Measurements from ENCODE around the gene BMP7. TPM values are rescaled to one million over a fixed set of nuclear protein-coding genes. Genes with fewer than 3 reads are reported as not detected.
"Not testable (repeated sequence)": the region's sequence is repeated elsewhere in the genome, so short reads cannot be mapped to it uniquely, and the experiment has no call there.

BMP7 gene
- total RNA-seq, 4 donors from 2014 or later = under 0.01 to 13.3 (median 0.36) TPM

DNA sequence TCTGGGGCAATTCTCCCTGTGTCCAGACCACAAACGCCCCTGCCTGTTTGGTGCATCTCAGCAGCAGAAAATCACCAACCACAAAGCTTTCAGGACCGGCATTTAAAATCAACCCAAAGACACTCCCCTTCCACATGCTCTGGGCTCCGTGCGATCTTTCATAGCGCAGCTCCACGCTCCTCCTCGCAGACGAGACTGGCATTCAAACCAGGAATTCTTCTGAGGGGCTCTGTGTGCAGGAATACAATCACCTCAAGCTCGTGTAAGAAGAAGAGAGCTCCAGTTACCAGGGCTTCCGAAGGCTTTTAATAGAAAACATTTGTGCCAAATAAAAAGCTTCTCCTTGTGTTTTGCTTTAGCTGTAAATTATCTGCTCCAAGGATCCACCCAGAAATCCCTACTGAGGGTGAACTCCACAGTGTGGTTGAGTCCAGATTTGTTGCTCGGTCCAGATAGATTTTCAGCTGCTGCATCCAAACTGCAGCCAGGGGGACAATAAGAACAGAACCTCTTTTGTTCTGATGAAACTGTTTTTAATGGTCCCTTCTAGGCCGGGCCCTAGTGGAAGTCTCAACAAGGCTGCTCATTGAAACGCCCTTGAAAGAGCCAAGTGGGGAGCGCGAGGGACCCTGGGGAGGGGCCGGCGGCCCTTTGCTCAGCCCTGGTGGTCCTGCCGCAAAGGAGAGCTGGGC is 16.4 kb upstream of the BMP7 start:
- H3K36me3 ChIP-seq = no peaks in the 10 kb centered on the region
- H3K9me3 ChIP-seq = no peaks in the 10 kb centered on the region
- no peak overlapping the region for H3K27ac ChIP-seq
- H3K27me3 ChIP-seq = no peaks in the 10 kb centered on the region
- no peak overlapping the region for H3K4me3 ChIP-seq
- TF ChIP-seq, protein P1, sequence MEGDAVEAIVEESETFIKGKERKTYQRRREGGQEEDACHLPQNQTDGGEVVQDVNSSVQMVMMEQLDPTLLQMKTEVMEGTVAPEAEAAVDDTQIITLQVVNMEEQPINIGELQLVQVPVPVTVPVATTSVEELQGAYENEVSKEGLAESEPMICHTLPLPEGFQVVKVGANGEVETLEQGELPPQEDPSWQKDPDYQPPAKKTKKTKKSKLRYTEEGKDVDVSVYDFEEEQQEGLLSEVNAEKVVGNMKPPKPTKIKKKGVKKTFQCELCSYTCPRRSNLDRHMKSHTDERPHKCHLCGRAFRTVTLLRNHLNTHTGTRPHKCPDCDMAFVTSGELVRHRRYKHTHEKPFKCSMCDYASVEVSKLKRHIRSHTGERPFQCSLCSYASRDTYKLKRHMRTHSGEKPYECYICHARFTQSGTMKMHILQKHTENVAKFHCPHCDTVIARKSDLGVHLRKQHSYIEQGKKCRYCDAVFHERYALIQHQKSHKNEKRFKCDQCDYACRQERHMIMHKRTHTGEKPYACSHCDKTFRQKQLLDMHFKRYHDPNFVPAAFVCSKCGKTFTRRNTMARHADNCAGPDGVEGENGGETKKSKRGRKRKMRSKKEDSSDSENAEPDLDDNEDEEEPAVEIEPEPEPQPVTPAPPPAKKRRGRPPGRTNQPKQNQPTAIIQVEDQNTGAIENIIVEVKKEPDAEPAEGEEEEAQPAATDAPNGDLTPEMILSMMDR (IDR thresholded peaks at IDR 0.05) = no peak
- TF ChIP-seq POLR2A (IDR thresholded peaks at IDR 0.05) = no peak
- H3K4me1 ChIP-seq = no peaks in the 10 kb centered on the region
- DNase-seq = no peak
- intact Hi-C loops (cut with DNase I; ENCODE audit: low total_unique reads) = no loop called here

DNA sequence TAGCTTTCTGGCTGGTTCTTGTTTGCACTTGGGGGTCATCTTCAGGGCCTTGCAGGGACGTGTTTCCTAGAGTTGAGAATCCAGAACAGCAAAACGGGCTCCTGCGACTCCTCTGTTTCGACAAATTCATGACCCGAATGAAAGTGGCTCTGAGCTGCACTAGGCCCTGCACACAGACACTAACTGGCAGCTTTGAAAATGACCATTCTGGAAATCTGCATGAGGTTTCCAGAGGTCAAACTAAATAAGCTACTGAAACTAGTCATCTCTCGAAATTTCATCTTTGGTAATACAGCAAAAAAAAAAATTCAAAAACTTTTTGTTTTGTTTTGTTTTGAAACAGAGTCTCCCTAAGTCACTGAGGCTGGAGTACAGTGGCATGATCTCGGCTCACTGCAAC is 15.5 kb upstream of the BMP7 start:
- no peak for DNase-seq
- Histone ChIP-seq H3K4me3 (no peak overlapping the region), H3K27ac (no peak overlapping the region), H3K36me3 (no peaks in the 10 kb centered on the region), H3K9me3 (no peaks in the 10 kb centered on the region), H3K4me1 (no peaks in the 10 kb centered on the region), H3K27me3 (no peaks in the 10 kb centered on the region)
- intact Hi-C loops (cut with DNase I; ENCODE audit: low total_unique reads) = no loop called here
- TF ChIP-seq, protein P1 (IDR thresholded peaks at IDR 0.05) = no peak
- no peak for TF ChIP-seq POLR2A (IDR thresholded peaks at IDR 0.05)

DNA sequence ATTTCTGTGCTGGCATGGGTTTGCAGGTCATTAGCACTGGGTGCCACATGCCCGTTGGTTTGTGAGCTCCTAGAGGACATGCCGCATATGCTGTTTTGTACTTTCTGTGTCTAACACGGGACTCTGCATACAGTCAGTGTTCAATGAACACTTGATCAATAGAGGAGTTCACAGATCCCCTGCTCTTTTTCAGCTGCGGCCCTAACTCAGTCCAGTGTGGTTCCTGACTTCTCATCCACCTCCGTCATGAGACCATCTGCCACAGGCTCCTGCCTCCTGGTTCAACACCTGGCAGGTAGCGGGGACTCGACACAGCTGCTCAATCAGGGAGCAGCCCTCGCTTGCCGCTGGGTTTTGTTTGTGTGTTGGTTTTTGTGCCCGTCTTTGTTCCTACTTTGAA is 13.8 kb upstream of the BMP7 start:
- DNase-seq = no peak
- H3K4me3 ChIP-seq = no peak overlapping the region

DNA sequence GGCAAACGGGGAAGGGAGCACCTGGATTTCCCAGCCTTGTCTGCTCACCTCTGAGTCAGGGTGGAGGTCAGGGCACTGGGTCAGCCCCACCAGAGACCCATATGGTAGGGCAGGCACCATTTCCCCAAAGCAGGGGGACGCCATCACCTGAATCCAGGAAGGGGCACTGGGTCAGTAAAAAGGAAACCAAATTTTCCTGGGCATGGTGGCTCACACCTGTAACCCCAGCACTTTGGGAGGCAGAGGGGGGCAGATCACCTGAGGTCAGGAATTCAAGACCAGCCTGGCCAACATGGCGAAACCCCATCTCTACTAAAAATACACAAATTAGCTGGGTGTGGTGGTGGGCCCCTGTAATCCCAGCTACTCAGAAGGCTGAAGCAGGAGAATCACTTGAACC is 13.1 kb upstream of the BMP7 start:
- intact Hi-C loops (cut with DNase I; ENCODE audit: low total_unique reads); H3K27ac ChIP-seq; H3K36me3 ChIP-seq; H3K27me3 ChIP-seq; H3K4me3 ChIP-seq; DNase-seq; H3K4me1 ChIP-seq; H3K9me3 ChIP-seq: not testable (repeated sequence)

More for the DNA sequence above, 13.8 kb upstream of the BMP7 start:
- no peaks in the 10 kb centered on the region for H3K4me1 ChIP-seq
- no peak overlapping the region for H3K27ac ChIP-seq
- no peaks in the 10 kb centered on the region for H3K36me3 ChIP-seq
- H3K27me3 ChIP-seq = no peaks in the 10 kb centered on the region
- H3K9me3 ChIP-seq = no peaks in the 10 kb centered on the region
- intact Hi-C loops (cut with DNase I; ENCODE audit: low total_unique reads) = no loop called here
- no peak for TF ChIP-seq POLR2A (IDR thresholded peaks at IDR 0.05)
- TF ChIP-seq, protein P1 (IDR thresholded peaks at IDR 0.05) = no peak

DNA sequence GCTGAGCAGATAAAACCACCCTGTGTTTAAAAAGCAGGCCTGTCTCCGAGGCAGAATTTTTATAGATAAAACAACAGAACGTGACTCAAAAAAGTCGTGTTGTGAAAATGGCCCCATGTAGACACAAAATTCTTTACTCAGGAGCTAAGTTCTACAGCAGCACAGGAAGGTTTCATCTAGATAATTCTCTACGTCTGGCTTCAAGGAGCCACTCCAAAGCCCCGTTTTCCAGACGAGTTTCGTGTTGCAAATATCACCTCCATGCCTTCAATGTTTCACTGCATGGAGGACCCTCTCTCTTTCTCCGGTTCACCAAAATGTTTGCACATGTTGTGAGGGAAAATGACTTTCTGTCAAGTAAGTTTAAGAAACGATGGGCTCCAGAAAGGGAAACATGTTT is 12.0 kb upstream of the BMP7 start:
- Histone ChIP-seq H3K4me3 (no peak overlapping the region), H3K36me3 (no peaks in the 10 kb centered on the region), H3K27me3 (no peaks in the 10 kb centered on the region), H3K9me3 (no peaks in the 10 kb centered on the region), H3K27ac (no peak overlapping the region), H3K4me1 (no peaks in the 10 kb centered on the region)
- intact Hi-C loops (cut with DNase I; ENCODE audit: low total_unique reads) = no loop called here
- no peak for DNase-seq
- TF ChIP-seq POLR2A (IDR thresholded peaks at IDR 0.05) = no peak
- TF ChIP-seq, protein P1 (IDR thresholded peaks at IDR 0.05) = no peak

Data from uterus (tissue), 4 donors.